ENCODE measurements around the gene APC2. TPM values are rescaled to one million over a fixed set of nuclear protein-coding genes. Genes with fewer than 3 reads are reported as not detected.

APC2 gene
- total and polyA plus RNA-seq, 12 donors, result 0.06 to 12.9 (median 0.77) TPM

- TF ChIP-seq POLR2A (IDR thresholded peaks at IDR 0.05) (no peak), CTCF (IDR thresholded peaks at IDR 0.05) (no peak)
- Histone ChIP-seq H3K27ac (peak overlapping the region in 1 of 5 donors; percentile 22), H3K4me1 (replicated peaks in 1 of 2) (peaks cover 5 to 26% of the 10 kb centered on the region in 2 donors), H3K27me3 (peaks cover 48% of the 10 kb centered on the region), H3K36me3 (replicated peaks in 1 of 2) (peaks cover 0 to 17% of the 10 kb centered on the region in 2 donors), H3K4me3 (peak overlapping the region in 1 of 4 donors; percentile 32), H3K9me3 (replicated peaks in 1 of 3) (no peaks in the 10 kb centered on the region)
- DNase-seq, result no peak
- intact Hi-C loops (cut with DNase I), result loop anchor here in 1 of 2 donors (10.0 kb wide), 1 partner anchor 131 kb away; no protein-coding TSS in a partner anchor
- WGBS, 4 donors, result 0 to 2% (median 2%) methylated on average over 3 to 99 of the region's 99 CpGs; no CpG with 5 or more reads in 1 of the 4 donors
These were observed 3.8 kb upstream of the APC2 start for GRCh38 chr19:1445932-1446712.

- Histone ChIP-seq H3K27ac (peak overlapping the region in 1 of 5 donors; percentile 22), H3K36me3 (replicated peaks in 1 of 2) (peaks cover 0 to 9% of the 10 kb centered on the region in 2 donors), H3K9me3 (replicated peaks in 1 of 3) (no peaks in the 10 kb centered on the region), H3K4me1 (replicated peaks in 1 of 2) (peaks cover 5 to 26% of the 10 kb centered on the region in 2 donors), H3K4me3 (no peak overlapping the region), H3K27me3 (peaks cover 54% of the 10 kb centered on the region)
- intact Hi-C loops (cut with DNase I), result loop anchor here in 1 of 2 donors (10.0 kb wide), 1 partner anchor 132 kb away; no protein-coding TSS in a partner anchor
- DNase-seq, result no peak
- WGBS, 4 donors, result 3 to 6% (median 5%) methylated on average over 6 to 63 of the region's 63 CpGs
- no peak for TF ChIP-seq POLR2A (IDR thresholded peaks at IDR 0.05)
- no peak for TF ChIP-seq CTCF (IDR thresholded peaks at IDR 0.05)
These were observed 3.0 kb upstream of the APC2 start for GRCh38 chr19:1446713-1447481.

GRCh38 chr19:1447504-1447903 is 2.4 kb upstream of the APC2 start:
- DNase-seq, result no peak
- no peak overlapping the region for H3K4me3 ChIP-seq
- intact Hi-C loops (cut with DNase I), result loop anchor here in 1 of 2 donors (10.0 kb wide), 1 partner anchor 133 kb away; no protein-coding TSS in a partner anchor
- TF ChIP-seq POLR2A (IDR thresholded peaks at IDR 0.05) (no peak), CTCF (IDR thresholded peaks at IDR 0.05) (no peak)
- H3K27me3 ChIP-seq, result peaks cover 59% of the 10 kb centered on the region
- H3K27ac ChIP-seq, result no peak overlapping the region
- WGBS, 4 donors, result 0 to 22% (median 20%) methylated on average over 2 to 4 of the region's 4 CpGs
- H3K9me3 ChIP-seq (replicated peaks in 1 of 3), result no peaks in the 10 kb centered on the region
- H3K4me1 ChIP-seq (replicated peaks in 1 of 2), result peaks cover 5 to 26% of the 10 kb centered on the region in 2 donors
- peaks cover 0 to 4% of the 10 kb centered on the region in 2 donors for H3K36me3 ChIP-seq (replicated peaks in 1 of 2)

GRCh38 chr19:1447944-1448343 is 2.0 kb upstream of the APC2 start:
- no peak overlapping the region for H3K27ac ChIP-seq
- no peak for TF ChIP-seq POLR2A (IDR thresholded peaks at IDR 0.05)
- no peak for TF ChIP-seq CTCF (IDR thresholded peaks at IDR 0.05)
- no peaks in the 10 kb centered on the region for H3K9me3 ChIP-seq (replicated peaks in 1 of 3)
- no peak for DNase-seq
- H3K4me3 ChIP-seq, result no peak overlapping the region
- intact Hi-C loops (cut with DNase I), result loop anchor here in 1 of 2 donors (10.0 kb wide), 1 partner anchor 133 kb away; no protein-coding TSS in a partner anchor
- H3K27me3 ChIP-seq, result peaks cover 64% of the 10 kb centered on the region
- WGBS, 4 donors, result 84 to 90% (median 86%) methylated on average over 7 to 9 of the region's 9 CpGs
- H3K36me3 ChIP-seq (replicated peaks in 1 of 2), result no peaks in the 10 kb centered on the region
- H3K4me1 ChIP-seq (replicated peaks in 1 of 2), result peaks cover 5 to 26% of the 10 kb centered on the region in 2 donors
